ENCODE measurements around the gene ITGA7.
"Not testable (repeated sequence)": the region's sequence is repeated elsewhere in the genome, so short reads cannot be mapped to it uniquely, and the experiment has no call there.

ITGA7 gene

GRCh38 chr12:55650620-55651298 lies 56.9 kb downstream of the ITGA7 start:
- H3K4me3 ChIP-seq (ENCODE audit: low read depth, low read length) = not testable (repeated sequence)

- no peak overlapping the region for H3K4me3 ChIP-seq (ENCODE audit: low read depth, low read length)
Measured at GRCh38 chr12:55647027-55647426, 60.7 kb downstream of the ITGA7 start.

GRCh38 chr12:55644591-55644990 lies 63.1 kb downstream of the ITGA7 start:
- H3K4me3 ChIP-seq (ENCODE audit: low read depth, low read length) = no peak overlapping the region

GRCh38 chr12:55642669-55643068 lies 65.0 kb downstream of the ITGA7 start:
- no peak overlapping the region for H3K4me3 ChIP-seq (ENCODE audit: low read depth, low read length)

- no peak overlapping the region for H3K4me3 ChIP-seq (ENCODE audit: low read depth, low read length)
Measured at GRCh38 chr12:55642267-55642666, 65.4 kb downstream of the ITGA7 start.

GRCh38 chr12:55641595-55641994 lies 66.1 kb downstream of the ITGA7 start:
- H3K4me3 ChIP-seq (ENCODE audit: low read depth, low read length) = no peak overlapping the region

GRCh38 chr12:55637467-55637866 lies 70.2 kb downstream of the ITGA7 start:
- H3K4me3 ChIP-seq (ENCODE audit: low read depth, low read length) = no peak overlapping the region

GRCh38 chr12:55636853-55637252 lies 70.9 kb downstream of the ITGA7 start, which contains the start of gene OR10P1:
Gene OR10P1, plus strand, starts transcription at chr12:55636892. Its CDS starts 0 bp downstream, at chr12:55636892.
- no peak within 1 kb of the TSS for H3K4me3 ChIP-seq (ENCODE audit: low read depth, low read length)

- no peak overlapping the region for H3K4me3 ChIP-seq (ENCODE audit: low read depth, low read length)
Measured at GRCh38 chr12:55636116-55636655, 71.5 kb downstream of the ITGA7 start.
